Fibroblast of skin of back (primary cell): ENCODE results near the gene TGFBR3.

Experiments
- DNase-seq: peaks from one replicate; pipeline ENCODE4 v3.0.0-alpha.2; 2013

The TGFBR3 gene

GRCh38 chr1:91631718-91632330 is 254.1 kb downstream of the TGFBR3 start:
- no peak for DNase-seq

- DNase-seq = no peak
Measured at GRCh38 chr1:91630803-91631202, 255.1 kb downstream of the TGFBR3 start.
